ENCODE results near the gene IGFBPL1. TPM values are rescaled to one million over a fixed set of nuclear protein-coding genes. Genes with fewer than 3 reads are reported as not detected.

The IGFBPL1 gene
- total and polyA plus RNA-seq, 4 donors, result 0.08 TPM; not detected in 3

DNA sequence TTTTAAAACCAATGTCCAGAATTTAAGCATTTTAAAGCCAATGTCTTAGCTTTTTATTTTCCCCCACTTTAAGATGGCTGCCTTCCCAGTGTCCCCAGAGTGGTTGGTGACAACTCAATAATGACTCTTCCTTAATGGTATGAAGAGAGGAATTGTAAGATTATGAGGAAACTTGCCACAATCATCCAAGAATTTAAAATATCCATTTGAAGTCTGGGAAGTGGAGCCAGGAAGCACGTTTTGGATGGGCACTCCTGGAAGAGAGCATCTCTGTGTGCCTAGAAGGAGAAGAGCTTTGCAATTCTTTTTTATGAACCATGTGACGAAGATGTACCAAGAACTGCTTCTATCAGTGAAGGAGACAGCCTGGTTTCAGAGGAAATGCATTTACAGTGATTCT lies 11.3 kb upstream of the IGFBPL1 start:
- WGBS, result 81% methylated on average over 2 of the region's 2 CpGs
- Histone ChIP-seq H3K27ac (ENCODE audit: low read depth in 1 of 2, low read length in 2 of 2) (no peak overlapping the region), H3K36me3 (ENCODE audit: control insufficient read depth in 4 of 4, insufficient read depth in 3 of 4, low read depth in 1 of 4, low read length in 3 of 4) (no peaks in the 10 kb centered on the region), H3K4me1 (ENCODE audit: control insufficient read depth in 4 of 4, insufficient read depth in 4 of 4, low read length in 3 of 4) (peaks cover 0 to 13% (median 7%) of the 10 kb centered on the region in 4 donors), H3K9me3 (ENCODE audit: control insufficient read depth in 4 of 4, low read length in 3 of 4) (no peaks in the 10 kb centered on the region), H3K4me3 (ENCODE audit: low read depth in 1 of 3, low read length in 3 of 3) (no peak overlapping the region), H3K27me3 (ENCODE audit: control insufficient read depth in 4 of 4, insufficient read depth in 4 of 4, low read length in 3 of 4) (no peaks in the 10 kb centered on the region), H3K9ac (ENCODE audit: low read depth in 1 of 2, low read length in 2 of 2) (no peak overlapping the region)
- no peak for TF ChIP-seq GABPA (IDR thresholded peaks at IDR 0.05 in 1 of 2, conservative IDR thresholded peaks at IDR 0.05 in 1 of 2)
- TF ChIP-seq EGR1 (IDR thresholded peaks at IDR 0.05; ENCODE audit: low read depth in 2 of 2), result no peak
- no peak for TF ChIP-seq RAD21 (IDR thresholded peaks at IDR 0.05)
- TF ChIP-seq REST (IDR thresholded peaks at IDR 0.05), result no peak
- TF ChIP-seq SP1 (IDR thresholded peaks at IDR 0.05), result no peak
- TF ChIP-seq, protein P1, sequence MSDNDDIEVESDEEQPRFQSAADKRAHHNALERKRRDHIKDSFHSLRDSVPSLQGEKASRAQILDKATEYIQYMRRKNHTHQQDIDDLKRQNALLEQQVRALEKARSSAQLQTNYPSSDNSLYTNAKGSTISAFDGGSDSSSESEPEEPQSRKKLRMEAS (IDR thresholded peaks at IDR 0.05), result no peak
- TF ChIP-seq ATF3 (IDR thresholded peaks at IDR 0.05), result no peak
- no peak for DNase-seq (ENCODE audit: low spot score)

GRCh38 chr9:38434853-38435252 lies 10.6 kb upstream of the IGFBPL1 start:
- TF ChIP-seq, protein P1 (IDR thresholded peaks at IDR 0.05), result no peak
- no peak for TF ChIP-seq RAD21 (IDR thresholded peaks at IDR 0.05)
- no peak for TF ChIP-seq HNF4G (IDR thresholded peaks at IDR 0.05)
- TF ChIP-seq EGR1 (IDR thresholded peaks at IDR 0.05; ENCODE audit: low read depth in 2 of 2), result no peak
- TF ChIP-seq FOXA1 (IDR thresholded peaks at IDR 0.05), result no peak
- TF ChIP-seq HNF4A (conservative IDR thresholded peaks at IDR 0.05), result no peak
- no peak for TF ChIP-seq RXRA (IDR thresholded peaks at IDR 0.05)
- no peak for TF ChIP-seq GABPA (IDR thresholded peaks at IDR 0.05 in 1 of 2, conservative IDR thresholded peaks at IDR 0.05 in 1 of 2)
- TF ChIP-seq YY1 (IDR thresholded peaks at IDR 0.05), result no peak
- no peak for TF ChIP-seq NR2F2 (IDR thresholded peaks at IDR 0.05)
- TF ChIP-seq CTCF (IDR thresholded peaks at IDR 0.05; ENCODE audit: low read depth, low read length, missing input control), result no peak
- TF ChIP-seq JUND (IDR thresholded peaks at IDR 0.05), result no peak
- no peak for TF ChIP-seq ZBTB33 (IDR thresholded peaks at IDR 0.05)
- TF ChIP-seq REST (IDR thresholded peaks at IDR 0.05), result no peak
- no peak for TF ChIP-seq FOXA2 (IDR thresholded peaks at IDR 0.05)
- no peak for TF ChIP-seq TAF1 (conservative IDR thresholded peaks at IDR 0.05)
- no peak for TF ChIP-seq ATF3 (IDR thresholded peaks at IDR 0.05)
- no peak for TF ChIP-seq SP1 (IDR thresholded peaks at IDR 0.05)
- peaks cover 0 to 13% (median 7%) of the 10 kb centered on the region in 4 donors for H3K4me1 ChIP-seq (ENCODE audit: control insufficient read depth in 4 of 4, insufficient read depth in 4 of 4, low read length in 3 of 4)
- no peak for DNase-seq (ENCODE audit: low spot score)
- no peaks in the 10 kb centered on the region for H3K27me3 ChIP-seq (ENCODE audit: control insufficient read depth in 4 of 4, insufficient read depth in 4 of 4, low read length in 3 of 4)
- no peak overlapping the region for H3K4me3 ChIP-seq (ENCODE audit: low read depth in 1 of 3, low read length in 3 of 3)
- H3K9ac ChIP-seq (ENCODE audit: low read depth in 1 of 2, low read length in 2 of 2), result no peak overlapping the region
- no peaks in the 10 kb centered on the region for H3K36me3 ChIP-seq (ENCODE audit: control insufficient read depth in 4 of 4, insufficient read depth in 3 of 4, low read depth in 1 of 4, low read length in 3 of 4)
- no peak overlapping the region for H3K27ac ChIP-seq (ENCODE audit: low read depth in 1 of 2, low read length in 2 of 2)
- WGBS, result 76% methylated on average over 3 of the region's 3 CpGs
- no peaks in the 10 kb centered on the region for H3K9me3 ChIP-seq (ENCODE audit: control insufficient read depth in 4 of 4, low read length in 3 of 4)

Data from liver (tissue), 9 donors.